DOHH2 (cell line): Measurements from ENCODE around the gene OTOP3.

ENCODE experiments used
- H3F3A ChIP-seq: fragments of 200-600 bp; sonication (generic), shearing (Covaris generic); 2 replicates; pipeline ENCODE4 v1.6.0; 2016; ENCODE audit warnings: antibody characterized with exemption, mild to moderate bottlenecking; ENCODE audit not compliant: control insufficient read depth, insufficient read depth
- H3K27ac ChIP-seq: fragments of 200-600 bp; sonication (generic); 2 replicates; pipeline ENCODE4 v1.5.1; 2014; ENCODE audit warnings: low read depth, mild to moderate bottlenecking, low read length, moderate library complexity
- H3K27me3 ChIP-seq: fragments of 200-600 bp; sonication (generic); 2 replicates; pipeline ENCODE4 v1.6.1; 2014; ENCODE audit warnings: mild to moderate bottlenecking, low read length, mixed read lengths; ENCODE audit not compliant: control insufficient read depth
- H3K36me3 ChIP-seq: fragments of 200-600 bp; sonication (generic); 2 replicates; pipeline ENCODE4 v1.6.1; 2014; ENCODE audit warnings: mild to moderate bottlenecking, low read length, moderate library complexity, mixed read lengths; ENCODE audit not compliant: control insufficient read depth
- H3K4me1 ChIP-seq: fragments of 200-600 bp; sonication (generic); 2 replicates; pipeline ENCODE4 v1.6.1; 2014; ENCODE audit warnings: mild to moderate bottlenecking, low read length, mixed read lengths; ENCODE audit not compliant: control insufficient read depth
- H3K4me2 ChIP-seq: fragments of 200-600 bp; sonication (generic); 2 replicates; pipeline ENCODE4 v1.6.0; 2014; ENCODE audit warnings: mild to moderate bottlenecking, low read length, moderate library complexity
- H3K4me3 ChIP-seq: fragments of 200-600 bp; sonication (generic); 2 replicates; pipeline ENCODE4 v1.5.1; 2014; ENCODE audit warnings: mild to moderate bottlenecking, low read length, mixed read lengths
- H3K79me2 ChIP-seq: fragments of 200-600 bp; sonication (generic); 2 replicates; pipeline ENCODE4 v1.6.1; 2014; ENCODE audit warnings: mild to moderate bottlenecking, low read length, mixed read lengths; ENCODE audit not compliant: control insufficient read depth
- H3K9me2 ChIP-seq: fragments of 200-600 bp; sonication (generic); replicated peaks from 2 replicates; pipeline ENCODE4 v1.6.1; 2014; ENCODE audit warnings: mild to moderate bottlenecking, low read length, mixed read lengths; ENCODE audit not compliant: control insufficient read depth
- H3K9me3 ChIP-seq: fragments of 200-600 bp; sonication (generic); 2 replicates; pipeline ENCODE4 v1.6.1; 2014; ENCODE audit warnings: antibody characterized with exemption, low read length, mixed read lengths; ENCODE audit not compliant: control insufficient read depth, insufficient read depth
- H4K20me1 ChIP-seq: fragments of 200-600 bp; sonication (generic); 2 replicates; pipeline ENCODE4 v1.6.0; 2014; ENCODE audit warnings: low read depth, mild to moderate bottlenecking, antibody characterized with exemption, low read length, moderate library complexity; ENCODE audit not compliant: control insufficient read depth, insufficient read depth
- EZH2phosphoT487 ChIP-seq: fragments of 200-600 bp; sonication (generic); IDR thresholded peaks from 2 replicates; pipeline ENCODE4 v1.6.1; 2017; ENCODE audit warnings: borderline replicate concordance, mild to moderate bottlenecking, antibody characterized with exemption, low read length, moderate library complexity, mixed read lengths
- TF ChIP-seq, protein P1 (sequence below): fragments of 200-600 bp; sonication (generic); IDR thresholded peaks from one replicate; pipeline ENCODE4 v1.5.1; 2014; ENCODE audit warnings: antibody characterized with exemption, mild to moderate bottlenecking, low read depth, low read length; ENCODE audit not compliant: poor library complexity, severe bottlenecking

The OTOP3 gene

DNA sequence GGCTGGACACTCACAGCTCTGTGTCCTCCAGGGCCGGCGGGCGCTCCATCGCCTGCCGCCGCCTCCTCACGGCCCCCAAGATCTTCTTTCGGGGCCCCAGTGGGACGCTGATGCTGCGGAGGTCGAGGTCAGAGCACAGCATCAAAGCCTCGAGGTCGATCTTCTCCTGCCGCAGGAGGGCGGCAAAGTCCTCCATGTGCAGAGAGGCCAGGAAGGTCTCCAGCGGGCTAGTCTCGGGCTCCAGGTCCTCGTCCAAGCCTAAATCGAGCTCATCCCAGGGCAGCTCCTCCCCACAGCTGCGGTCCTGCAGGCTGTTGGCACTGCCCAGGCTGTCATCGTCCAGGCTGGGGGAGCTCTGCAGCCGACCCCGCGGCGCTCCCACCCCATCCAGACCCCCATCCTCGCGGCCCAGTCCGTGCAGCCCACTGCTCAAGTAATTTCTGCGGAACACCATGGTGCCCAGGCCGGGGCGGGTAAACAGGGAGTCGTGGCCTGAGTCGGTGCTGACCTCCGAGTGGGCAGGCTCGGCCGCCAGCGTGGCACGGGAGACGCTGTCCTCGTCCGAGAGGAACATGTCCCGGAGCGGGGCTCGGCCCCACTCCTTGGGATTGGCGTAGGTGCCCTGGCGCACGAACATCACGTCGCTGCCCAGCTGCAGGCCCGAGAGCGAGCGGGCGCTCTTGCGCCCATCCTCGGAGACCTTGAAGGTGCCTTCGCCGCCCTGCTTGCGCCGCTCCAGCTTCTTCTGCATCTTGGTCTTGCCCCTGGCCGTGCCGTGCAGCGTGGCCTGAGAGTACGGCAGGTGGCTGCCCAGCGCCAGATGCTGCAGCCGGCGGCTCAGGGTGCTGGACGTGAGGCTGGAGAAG, 16.0 kb upstream of the OTOP3 start:
- H4K20me1 ChIP-seq: no peaks in the 10 kb centered on the region
- TF ChIP-seq, protein P1, sequence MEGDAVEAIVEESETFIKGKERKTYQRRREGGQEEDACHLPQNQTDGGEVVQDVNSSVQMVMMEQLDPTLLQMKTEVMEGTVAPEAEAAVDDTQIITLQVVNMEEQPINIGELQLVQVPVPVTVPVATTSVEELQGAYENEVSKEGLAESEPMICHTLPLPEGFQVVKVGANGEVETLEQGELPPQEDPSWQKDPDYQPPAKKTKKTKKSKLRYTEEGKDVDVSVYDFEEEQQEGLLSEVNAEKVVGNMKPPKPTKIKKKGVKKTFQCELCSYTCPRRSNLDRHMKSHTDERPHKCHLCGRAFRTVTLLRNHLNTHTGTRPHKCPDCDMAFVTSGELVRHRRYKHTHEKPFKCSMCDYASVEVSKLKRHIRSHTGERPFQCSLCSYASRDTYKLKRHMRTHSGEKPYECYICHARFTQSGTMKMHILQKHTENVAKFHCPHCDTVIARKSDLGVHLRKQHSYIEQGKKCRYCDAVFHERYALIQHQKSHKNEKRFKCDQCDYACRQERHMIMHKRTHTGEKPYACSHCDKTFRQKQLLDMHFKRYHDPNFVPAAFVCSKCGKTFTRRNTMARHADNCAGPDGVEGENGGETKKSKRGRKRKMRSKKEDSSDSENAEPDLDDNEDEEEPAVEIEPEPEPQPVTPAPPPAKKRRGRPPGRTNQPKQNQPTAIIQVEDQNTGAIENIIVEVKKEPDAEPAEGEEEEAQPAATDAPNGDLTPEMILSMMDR: no peak
- no peak for TF ChIP-seq EZH2phosphoT487
- no peak overlapping the region for H3K27ac ChIP-seq
- no peak overlapping the region for H3K4me3 ChIP-seq
- H3K9me3 ChIP-seq: no peaks in the 10 kb centered on the region
- H3K27me3 ChIP-seq: peaks cover 19% of the 10 kb centered on the region
- no peaks in the 10 kb centered on the region for H3K36me3 ChIP-seq
- H3K9me2 ChIP-seq: no peaks in the 10 kb centered on the region
- H3F3A ChIP-seq: no peaks in the 10 kb centered on the region
- H3K79me2 ChIP-seq: no peaks in the 10 kb centered on the region
- H3K4me2 ChIP-seq: no peak overlapping the region
- H3K4me1 ChIP-seq: no peaks in the 10 kb centered on the region

DNA sequence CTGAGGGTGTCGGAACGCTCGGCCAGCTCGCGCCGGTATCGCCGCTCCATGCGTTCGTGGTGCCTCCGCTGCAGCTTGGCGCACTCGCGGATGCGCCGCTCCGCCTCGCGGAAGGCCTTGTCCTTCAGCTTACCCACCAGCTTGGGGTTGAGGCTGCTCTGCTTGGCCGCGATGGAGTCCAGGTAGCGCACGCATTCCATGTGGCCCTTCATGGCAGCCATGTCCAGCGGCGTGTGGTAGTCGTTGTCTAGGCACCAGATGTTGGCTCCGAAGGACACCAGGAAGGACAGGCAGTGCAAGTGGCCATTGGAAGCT, 15.4 kb upstream of the OTOP3 start:
- Histone ChIP-seq H3F3A (no peaks in the 10 kb centered on the region), H3K9me3 (no peaks in the 10 kb centered on the region), H3K27ac (no peak overlapping the region), H3K36me3 (no peaks in the 10 kb centered on the region), H3K9me2 (no peaks in the 10 kb centered on the region), H3K4me2 (no peak overlapping the region), H3K4me3 (no peak overlapping the region), H3K27me3 (peaks cover 19% of the 10 kb centered on the region), H3K79me2 (no peaks in the 10 kb centered on the region), H3K4me1 (no peaks in the 10 kb centered on the region), H4K20me1 (no peaks in the 10 kb centered on the region)
- TF ChIP-seq, protein P1: no peak
- TF ChIP-seq EZH2phosphoT487: no peak

DNA sequence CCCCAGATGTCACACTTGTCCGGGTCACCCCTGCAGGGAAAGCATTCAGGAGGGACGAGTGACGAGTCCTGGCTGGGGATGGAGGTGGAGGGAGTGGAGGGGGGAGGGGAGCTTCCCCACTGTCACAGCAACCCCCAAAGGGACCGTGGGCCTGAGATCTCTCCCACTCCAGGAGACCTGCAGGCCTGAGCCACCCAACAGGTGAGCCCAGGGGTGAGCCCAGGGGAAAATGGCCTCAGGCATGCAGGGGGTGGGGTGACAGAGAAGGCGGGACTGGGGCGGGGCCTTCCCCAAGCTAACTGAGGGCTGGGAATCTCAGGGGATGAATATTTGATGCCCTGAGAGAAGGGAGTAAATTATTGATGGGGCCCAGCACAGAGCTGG, 15.1 kb upstream of the OTOP3 start:
- Histone ChIP-seq H3K36me3 (no peaks in the 10 kb centered on the region), H3K4me2 (no peak overlapping the region), H3K79me2 (no peaks in the 10 kb centered on the region), H3K4me1 (no peaks in the 10 kb centered on the region), H3K9me3 (no peaks in the 10 kb centered on the region), H3K9me2 (no peaks in the 10 kb centered on the region), H4K20me1 (no peaks in the 10 kb centered on the region), H3K4me3 (no peak overlapping the region), H3K27me3 (peaks cover 19% of the 10 kb centered on the region), H3K27ac (no peak overlapping the region), H3F3A (no peaks in the 10 kb centered on the region)
- TF ChIP-seq, protein P1: no peak
- no peak for TF ChIP-seq EZH2phosphoT487
